Measurements from ENCODE around the gene ATP8B3.
"Not testable (repeated sequence)": the region's sequence is repeated elsewhere in the genome, so short reads cannot be mapped to it uniquely, and the experiment has no call there.

The ATP8B3 gene

GRCh38 chr19:1814391-1814790 lies 2.3 kb upstream of the ATP8B3 start:
- DNase-seq = no peak

GRCh38 chr19:1813192-1814182 lies 1.4 kb upstream of the ATP8B3 start:
- no peak for DNase-seq

GRCh38 chr19:1812426-1813191 lies 533 bp upstream of the ATP8B3 start:
- DNase-seq = peak; percentile 32

GRCh38 chr19:1811472-1811894 lies 593 bp downstream of the ATP8B3 start:
- DNase-seq = no peak

GRCh38 chr19:1810439-1811160 lies 1.5 kb downstream of the ATP8B3 start:
- DNase-seq = no peak

GRCh38 chr19:1809678-1810077 lies 2.4 kb downstream of the ATP8B3 start:
- no peak for DNase-seq

GRCh38 chr19:1808395-1808731 lies 3.7 kb downstream of the ATP8B3 start:
- DNase-seq = no peak

GRCh38 chr19:1807695-1808394 lies 4.2 kb downstream of the ATP8B3 start:
- DNase-seq = no peak

- no peak for DNase-seq
Observed at GRCh38 chr19:1807030-1807694, 4.9 kb downstream of the ATP8B3 start.

GRCh38 chr19:1806184-1807029 lies 5.7 kb downstream of the ATP8B3 start:
- no peak for DNase-seq

GRCh38 chr19:1805401-1806183 lies 6.5 kb downstream of the ATP8B3 start:
- no peak for DNase-seq

GRCh38 chr19:1804858-1805257 lies 7.2 kb downstream of the ATP8B3 start:
- DNase-seq = no peak

- DNase-seq = no peak
Observed at GRCh38 chr19:1799695-1800342, 12.3 kb downstream of the ATP8B3 start.

GRCh38 chr19:1797313-1797712 lies 14.8 kb downstream of the ATP8B3 start:
- not testable (repeated sequence) for DNase-seq

GRCh38 chr19:1796395-1797142 lies 15.5 kb downstream of the ATP8B3 start:
- DNase-seq = no peak

GRCh38 chr19:1794424-1795172 lies 17.5 kb downstream of the ATP8B3 start:
- no peak for DNase-seq

GRCh38 chr19:1791879-1792278 lies 20.2 kb downstream of the ATP8B3 start:
- DNase-seq = no peak

All from NCI-H510A treated with DMSO at 0.1 percent for 48 hours (cell line).